ENCODE results near the gene CTNNAL1.

DNA sequence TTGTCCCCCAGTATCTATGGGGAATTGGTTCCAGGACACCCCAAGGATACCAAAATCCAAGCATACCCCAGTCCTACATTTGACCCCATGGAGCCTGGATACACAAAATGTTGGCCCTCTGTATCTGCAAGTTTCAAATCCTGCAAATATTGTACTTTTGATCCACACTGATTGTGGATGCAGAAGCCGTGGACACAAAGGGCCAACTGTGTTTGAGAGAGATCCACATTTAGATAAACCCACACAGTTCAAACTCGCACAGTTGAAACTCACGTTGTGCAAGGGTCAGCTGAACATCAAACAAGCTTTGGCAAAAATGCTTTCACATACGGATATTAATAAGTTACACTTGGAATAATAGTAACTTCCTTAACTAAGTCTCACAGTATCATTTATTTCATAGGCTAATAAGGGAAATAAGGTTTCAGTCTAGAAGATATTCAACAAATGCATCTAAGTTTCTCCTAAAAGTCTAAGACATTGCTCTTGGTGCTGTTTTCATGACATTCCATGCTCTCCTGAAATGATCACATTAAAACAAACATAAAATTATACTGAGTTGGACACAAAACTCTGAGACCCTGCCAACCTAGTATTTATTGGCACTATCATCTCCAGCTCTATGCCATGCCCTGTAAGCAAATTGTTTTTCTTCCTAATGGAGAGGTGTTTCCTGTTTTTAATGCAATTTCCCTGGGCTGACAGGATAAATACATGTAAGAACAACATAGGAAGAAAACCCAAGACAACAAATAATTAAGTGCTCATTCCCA lies 118.9 kb downstream of the CTNNAL1 start:
- TF ChIP-seq CTCF (conservative IDR thresholded peaks at IDR 0.05) = no peak
- no peak for TF ChIP-seq ZFX (IDR thresholded peaks at IDR 0.05)

Data from C4-2B (cell line).